H1 (cell line): ENCODE measurements around the gene GALNT17. TPM values are rescaled to one million over a fixed set of nuclear protein-coding genes. Genes with fewer than 3 reads are reported as not detected.

Source experiments
- CTCF ChIA-PET: fragments of 300-600 bp; sonication (Branson Sonifier 250); formaldehyde crosslinking; loops from one replicate; lab custom pipeline; 2021; ENCODE audit not compliant: partially characterized antibody; lab: Charles Lee
- POLR2A ChIA-PET: fragments of 300-600 bp; sonication (Branson Sonifier 250); formaldehyde crosslinking; loops from one replicate; lab custom pipeline; 2021; ENCODE audit warnings: inconsistent platforms; ENCODE audit not compliant: partially characterized antibody; lab: Charles Lee
- DNase-seq, 2 experiments: peaks; one replicate each; pipeline versions ENCODE4 v3.0.0 to v3.0.0-alpha.2; 2010 to 2022; ENCODE audit warnings: low spot score in 2 of 2, low read depth in 1 of 2, mixed read lengths in 1 of 2
- FAIRE-seq: peaks from 2 replicates; lab custom pipeline; 2011; peaks lifted over from hg19 to GRCh38; lab: Jason Lieb, UNC
- H2AFZ ChIP-seq: 2 replicates; pipeline ENCODE4 v1.8.1; 2012; ENCODE audit warnings: low read length, inconsistent platforms
- H2AK5ac ChIP-seq: 2 replicates; pipeline ENCODE4 v1.6.1; 2013; ENCODE audit warnings: low read depth, low read length
- H2BK120ac ChIP-seq: replicated peaks from 2 replicates; pipeline ENCODE3; 2013; ENCODE audit warnings: low read depth, low read length, inconsistent platforms
- H2BK12ac ChIP-seq: 2 replicates; pipeline ENCODE4 v1.6.1; 2013; ENCODE audit warnings: low read depth, low read length
- H2BK15ac ChIP-seq: 2 replicates; pipeline ENCODE4 v1.6.1; 2013; ENCODE audit warnings: low read length
- H2BK20ac ChIP-seq: 2 replicates; pipeline ENCODE4 v1.6.1; 2013; ENCODE audit warnings: low read length
- H2BK5ac ChIP-seq: 2 replicates; pipeline ENCODE4 v1.6.1; 2013; ENCODE audit warnings: low read depth, low read length
- H3K14ac ChIP-seq: 2 replicates; pipeline ENCODE4 v1.6.1; 2013; ENCODE audit warnings: inconsistent platforms; ENCODE audit not compliant: insufficient read length
- H3K18ac ChIP-seq: 2 replicates; pipeline ENCODE4 v1.6.1; 2013; ENCODE audit warnings: low read length; ENCODE audit errors: extremely low read depth
- H3K23ac ChIP-seq: 2 replicates; pipeline ENCODE4 v1.6.1; 2013; ENCODE audit warnings: inconsistent platforms; ENCODE audit not compliant: insufficient read length
- H3K23me2 ChIP-seq: 2 replicates; pipeline ENCODE4 v1.6.1; 2013; ENCODE audit warnings: low read depth, low read length
- H3K27ac ChIP-seq: 2 replicates; pipeline ENCODE4 v1.6.1; 2011; ENCODE audit warnings: low read depth, low read length, inconsistent platforms
- H3K27me3 ChIP-seq, 4 experiments: replicated peaks in 1 of 4; 1 replicate in 1 of 4; 2 replicates in 3 of 4; pipeline versions ENCODE4 v1.6.1 to v1.8.1; 2011 to 2013; ENCODE audit warnings: low read length in 3 of 4, mild to moderate bottlenecking in 3 of 4, inconsistent platforms in 2 of 4, mixed read lengths in 2 of 4, moderate library complexity in 1 of 4; ENCODE audit not compliant: control insufficient read depth in 3 of 4, insufficient read depth in 3 of 4; ENCODE audit errors: extremely low read depth in 1 of 4
- H3K36me3 ChIP-seq, 4 experiments: 2 replicates each; pipeline versions ENCODE4 v1.6.1 to v1.8.1; 2011 to 2013; ENCODE audit warnings: mild to moderate bottlenecking in 4 of 4, low read length in 3 of 4, moderate library complexity in 2 of 4, control low read depth in 1 of 4, inconsistent platforms in 1 of 4; ENCODE audit not compliant: insufficient read depth in 4 of 4, control insufficient read depth in 2 of 4
- H3K4ac ChIP-seq: replicated peaks from 2 replicates; pipeline ENCODE3; 2013; ENCODE audit warnings: low read length, low read depth, mixed read lengths, inconsistent platforms; ENCODE audit not compliant: insufficient read length
- H3K4me1 ChIP-seq, 4 experiments: replicated peaks in 1 of 4; 1 replicate in 1 of 4; 2 replicates in 3 of 4; pipeline versions ENCODE4 v1.6.1 to v1.8.1; 2011 to 2013; ENCODE audit warnings: low read length in 3 of 4, inconsistent platforms in 2 of 4, mixed read lengths in 1 of 4; ENCODE audit not compliant: insufficient read depth in 4 of 4, control insufficient read depth in 3 of 4
- H3K4me2 ChIP-seq, 2 experiments: 2 replicates each; pipeline versions ENCODE4 v1.6.1 to v1.8.1; 2011 to 2013; ENCODE audit warnings: low read depth in 2 of 2, low read length in 2 of 2, control low read depth in 1 of 2, inconsistent platforms in 1 of 2, mild to moderate bottlenecking in 1 of 2; ENCODE audit not compliant: insufficient read depth in 1 of 2
- H3K4me3 ChIP-seq, 4 experiments: fragments of 200-600, 300-600 bp in 1 of 4; sonication (generic), shearing (Covaris generic), sonication (Bioruptor Twin) in 1 of 4; 2 replicates each; pipeline versions ENCODE4 v1.5.1 to v1.8.1; 2011 to 2016; ENCODE audit warnings: low read length in 4 of 4, low read depth in 3 of 4, control low read depth in 2 of 4, inconsistent platforms in 2 of 4, mild to moderate bottlenecking in 2 of 4, mixed read lengths in 1 of 4, moderate library complexity in 1 of 4; ENCODE audit not compliant: insufficient read depth in 2 of 4; ENCODE audit errors: extremely low read depth in 1 of 4
- H3K56ac ChIP-seq: replicated peaks from 2 replicates; pipeline ENCODE3; 2013; ENCODE audit warnings: low read depth, mild to moderate bottlenecking, mixed read lengths, low read length, inconsistent platforms; ENCODE audit not compliant: insufficient read length
- H3K79me1 ChIP-seq: 2 replicates; pipeline ENCODE4 v1.6.1; 2013; ENCODE audit warnings: low read depth, low read length, control low read depth
- H3K79me2 ChIP-seq, 2 experiments: 2 replicates each; pipeline versions ENCODE4 v1.6.1 to v1.8.1; 2012 to 2013; ENCODE audit warnings: low read length in 2 of 2, mild to moderate bottlenecking in 2 of 2, inconsistent platforms in 1 of 2; ENCODE audit not compliant: insufficient read depth in 2 of 2, control insufficient read depth in 1 of 2
- H3K9ac ChIP-seq, 4 experiments: replicated peaks in 1 of 4; 1 replicate in 1 of 4; 2 replicates in 3 of 4; pipeline versions ENCODE4 v1.6.1 to v1.8.1; 2011 to 2013; ENCODE audit warnings: low read depth in 3 of 4, low read length in 3 of 4, control low read depth in 2 of 4, mild to moderate bottlenecking in 2 of 4, moderate library complexity in 2 of 4, inconsistent platforms in 1 of 4; ENCODE audit errors: extremely low read depth in 1 of 4
- H3K9me3 ChIP-seq, 2 experiments: 2 replicates each; pipeline versions ENCODE4 v1.6.1 to v1.8.1; 2012 to 2013; ENCODE audit warnings: mild to moderate bottlenecking in 2 of 2, moderate library complexity in 2 of 2, control low read depth in 1 of 2, inconsistent platforms in 1 of 2, low read depth in 1 of 2, low read length in 1 of 2, mixed read lengths in 1 of 2; ENCODE audit not compliant: insufficient read depth in 2 of 2
- H4K20me1 ChIP-seq, 2 experiments: replicated peaks in 1 of 2; 2 replicates each; pipeline versions ENCODE3 to v1.8.1; 2011 to 2013; ENCODE audit warnings: inconsistent platforms in 2 of 2, low read length in 2 of 2, mild to moderate bottlenecking in 1 of 2; ENCODE audit not compliant: insufficient read depth in 2 of 2, control insufficient read depth in 1 of 2
- H4K5ac ChIP-seq: 2 replicates; pipeline ENCODE4 v1.6.1; 2013; ENCODE audit warnings: low read length, low read depth, mixed read lengths, inconsistent platforms; ENCODE audit not compliant: insufficient read length
- H4K8ac ChIP-seq: 2 replicates; pipeline ENCODE4 v1.8.0; 2013; ENCODE audit warnings: mild to moderate bottlenecking, moderate library complexity, low read length, inconsistent platforms; ENCODE audit not compliant: insufficient read depth; ENCODE audit errors: extremely low read depth
- H4K91ac ChIP-seq: replicated peaks from 2 replicates; pipeline ENCODE3; 2013; ENCODE audit warnings: low read length, mixed read lengths, inconsistent platforms; ENCODE audit not compliant: insufficient read length
- CBX8 ChIP-seq: fragments of 300-800, 300-1000 bp; sonication (generic); IDR thresholded peaks from 2 replicates; pipeline ENCODE4 v1.7.1; 2016; ENCODE audit warnings: low read depth, low read length, borderline replicate concordance
- JUN ChIP-seq: IDR thresholded peaks from 2 replicates; pipeline ENCODE4 v1.6.1; 2011; ENCODE audit warnings: low read depth, mild to moderate bottlenecking, improper control_type of control experiment, low read length
- KDM1A ChIP-seq: fragments of 200-600, 300-600 bp; sonication (generic); IDR thresholded peaks from 2 replicates; pipeline ENCODE4 v1.7.1; 2016; ENCODE audit warnings: mild to moderate bottlenecking, low read length, borderline replicate concordance
- POU5F1 ChIP-seq: IDR thresholded peaks from 2 replicates; pipeline ENCODE4 v1.6.1; 2011; ENCODE audit warnings: low read depth, mild to moderate bottlenecking, low read length, moderate library complexity
- SAP30 ChIP-seq: fragments of 300-600 bp; sonication (generic); IDR thresholded peaks from 2 replicates; pipeline ENCODE4 v1.7.1; 2012; ENCODE audit warnings: low read length, moderate library complexity, mild to moderate bottlenecking, inconsistent platforms; ENCODE audit not compliant: insufficient read depth, insufficient replicate concordance
- TBP ChIP-seq: IDR thresholded peaks from 2 replicates; pipeline ENCODE4 v1.6.1; 2011; ENCODE audit warnings: low read depth, low read length, improper control_type of control experiment
- polyA plus RNA-seq, 7 experiments: library from polyadenylated mRNA; depleted of rRNA in 3 of 7; stranded (reverse) in 5 of 7; unstranded in 2 of 7; fragments of >200 nt in 5 of 7; fragments of 200-250 nt in 2 of 7; gene quantifications; 1 replicate in 5 of 7; 2 replicates in 1 of 7; 4 replicates in 1 of 7; pipeline versions ENCODE4 v1.2.1 to v1.2.3, GENCODE V29; 2011 to 2013; ENCODE audit warnings: missing spikeins in 2 of 7, mixed read lengths in 2 of 7
- total RNA-seq: library from RNA; stranded (reverse); fragmentation: NEBNext Ultra II Directional; extraction: Animal tissue kit (Norgen Biotek cat#: 25700); gene quantifications from 2 replicates; pipeline ENCODE4 v1.2.1, GENCODE V29; 2021

Gene GALNT17
- total and polyA plus RNA-seq, 2 of the 8 experiments (the other 6 are each of a cell fraction or from before 2014, with no cell fraction given) = 37.7 to 47.0 TPM

- Histone ChIP-seq H3K9me3 (peaks cover 5 to 14% of the 10 kb centered on the region in 2 experiments; a peak in 3 of 4 replicates), H3K23ac (no peak overlapping the region), H3K79me1 (peaks cover 9% of the 10 kb centered on the region; the same call in 1 of the 2 replicates), H4K8ac (no peak overlapping the region), H3K18ac (no peak overlapping the region), H3K23me2 (no peaks in the 10 kb centered on the region), H3K36me3 (0 out of 8 replicates have a peak, but pooled peaks cover 0 to 4% (median 0%) of the 10 kb centered on the region in 4 experiments), H2BK15ac (no peak overlapping the region), H4K20me1 (no peaks in the 10 kb centered on the region), H2BK120ac (no peak overlapping the region), H2AFZ (no peak overlapping the region), H3K27ac (no peak overlapping the region), H4K91ac (no peak overlapping the region), H2BK12ac (no peak overlapping the region), H3K4ac (no peak overlapping the region)
- FAIRE-seq = no peak
- DNase-seq = no peak
- no peak for TF ChIP-seq CBX8
- TF ChIP-seq POU5F1 = no peak
- no peak for TF ChIP-seq KDM1A
- no peak for TF ChIP-seq JUN
- TF ChIP-seq SAP30 = no peak
- TF ChIP-seq TBP = no peak
- TF ChIP-seq, all 59 proteins: peak for 0
- no peak overlapping the region for H3K9ac ChIP-seq
- no peak overlapping the region for H3K4me3 ChIP-seq
- no peaks in the 10 kb centered on the region for H3K27me3 ChIP-seq
- POLR2A ChIA-PET = no interaction called here
- no peak overlapping the region for H3K56ac ChIP-seq
- peaks cover 0 to 86% of the 10 kb centered on the region in 2 experiments; a peak in 3 of 4 replicates for H3K79me2 ChIP-seq
- H2BK20ac ChIP-seq = no peak overlapping the region
- no peak overlapping the region for H3K4me2 ChIP-seq
- CTCF ChIA-PET = no interaction called here
- H4K5ac ChIP-seq = no peak overlapping the region
- no peak overlapping the region for H3K14ac ChIP-seq
- H3K4me1 ChIP-seq = no peaks in the 10 kb centered on the region; a peak in 1 of 7 replicates
- no peak overlapping the region for H2AK5ac ChIP-seq
- no peak overlapping the region for H2BK5ac ChIP-seq
These were observed 222.8 kb downstream of the GALNT17 start for GRCh38 chr7:71354716-71355115.
